HEK293 (cell line): ENCODE data around the gene LSMEM2.

ENCODE experiments used
- OSR2 ChIP-seq: fragments of 450-650 bp; formaldehyde crosslinking; IDR thresholded peaks from 2 replicates; pipeline ENCODE4 v1.5.1; 2016; ENCODE audit warnings: missing biosample characterization, missing genetic modification characterization
- ZNF292 ChIP-seq: fragments of 450-650 bp; formaldehyde crosslinking; IDR thresholded peaks from 2 replicates; pipeline ENCODE4 v1.5.1; 2016; ENCODE audit warnings: low read depth, missing biosample characterization, missing genetic modification characterization, borderline replicate concordance
- ZNF544 ChIP-seq: fragments of 450-650 bp; formaldehyde crosslinking; IDR thresholded peaks from 2 replicates; pipeline ENCODE4 v1.5.0; 2017; ENCODE audit warnings: missing biosample characterization, missing genetic modification characterization
- ZNF830 ChIP-seq: fragments of 450-650 bp; IDR thresholded peaks from 2 replicates; pipeline ENCODE4 v1.5.0; 2018; ENCODE audit warnings: missing biosample characterization, missing genetic modification characterization, low read depth, mild to moderate bottlenecking, moderate library complexity
- TF ChIP-seq, protein P1 (sequence below): fragments of 450-650 bp; formaldehyde crosslinking; IDR thresholded peaks from 2 replicates; pipeline ENCODE4 v1.5.1; 2016; ENCODE audit warnings: missing biosample characterization, missing genetic modification characterization
- TF ChIP-seq, protein P2 (sequence below): fragments of 450-650 bp; formaldehyde crosslinking; IDR thresholded peaks from 2 replicates; pipeline ENCODE4 v1.5.1; 2016; ENCODE audit warnings: missing biosample characterization, missing genetic modification characterization
- TF ChIP-seq, protein P3 (sequence below): fragments of 450-650 bp; formaldehyde crosslinking; IDR thresholded peaks from 2 replicates; pipeline ENCODE4 v1.5.1; 2016; ENCODE audit warnings: missing biosample characterization, missing genetic modification characterization

DNA sequence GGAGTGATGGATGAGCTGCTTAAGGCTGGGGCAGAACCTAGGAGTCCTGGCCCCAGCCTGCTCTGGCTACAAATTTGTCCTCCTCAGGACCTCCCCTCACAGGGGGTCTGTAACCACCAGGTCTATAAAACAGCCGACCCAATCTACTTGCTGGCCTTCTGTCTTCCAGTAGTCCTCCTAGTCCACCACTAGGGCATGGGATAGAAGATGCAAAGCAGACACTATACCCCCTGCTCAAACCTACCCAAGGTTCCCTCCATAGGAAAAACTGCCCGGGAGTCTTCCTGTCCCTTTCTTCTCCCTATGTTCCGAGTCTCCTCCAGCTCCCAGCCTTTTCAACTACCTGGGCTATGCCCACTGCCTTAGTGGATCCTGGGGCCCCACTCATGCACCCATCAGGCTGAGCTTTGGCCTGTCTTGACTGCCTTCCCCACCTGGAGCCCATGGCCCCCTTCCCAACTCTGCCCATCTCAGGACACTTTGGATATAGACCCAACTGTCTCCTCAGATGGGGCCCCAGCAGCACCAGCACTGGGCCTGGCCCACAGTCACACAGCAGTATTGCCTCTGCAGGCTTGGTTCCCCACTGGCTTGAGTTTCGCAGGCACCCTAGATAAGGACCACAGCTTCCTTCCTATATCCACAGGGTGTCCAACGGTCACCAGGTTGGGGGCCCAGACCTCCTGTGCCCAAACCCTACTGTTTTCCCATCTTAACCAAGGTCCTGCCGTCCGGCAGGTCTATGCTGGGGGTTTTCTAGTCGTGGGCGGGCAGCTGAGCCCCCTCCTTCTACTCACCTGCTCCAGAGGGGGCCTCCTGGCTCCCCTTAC is 19.2 kb downstream of the LSMEM2 start:
- TF ChIP-seq ZNF830 (tag by site-specific recombination), result no peak
- TF ChIP-seq, protein P1, sequence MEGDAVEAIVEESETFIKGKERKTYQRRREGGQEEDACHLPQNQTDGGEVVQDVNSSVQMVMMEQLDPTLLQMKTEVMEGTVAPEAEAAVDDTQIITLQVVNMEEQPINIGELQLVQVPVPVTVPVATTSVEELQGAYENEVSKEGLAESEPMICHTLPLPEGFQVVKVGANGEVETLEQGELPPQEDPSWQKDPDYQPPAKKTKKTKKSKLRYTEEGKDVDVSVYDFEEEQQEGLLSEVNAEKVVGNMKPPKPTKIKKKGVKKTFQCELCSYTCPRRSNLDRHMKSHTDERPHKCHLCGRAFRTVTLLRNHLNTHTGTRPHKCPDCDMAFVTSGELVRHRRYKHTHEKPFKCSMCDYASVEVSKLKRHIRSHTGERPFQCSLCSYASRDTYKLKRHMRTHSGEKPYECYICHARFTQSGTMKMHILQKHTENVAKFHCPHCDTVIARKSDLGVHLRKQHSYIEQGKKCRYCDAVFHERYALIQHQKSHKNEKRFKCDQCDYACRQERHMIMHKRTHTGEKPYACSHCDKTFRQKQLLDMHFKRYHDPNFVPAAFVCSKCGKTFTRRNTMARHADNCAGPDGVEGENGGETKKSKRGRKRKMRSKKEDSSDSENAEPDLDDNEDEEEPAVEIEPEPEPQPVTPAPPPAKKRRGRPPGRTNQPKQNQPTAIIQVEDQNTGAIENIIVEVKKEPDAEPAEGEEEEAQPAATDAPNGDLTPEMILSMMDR (tag by site-specific recombination), result no peak
- TF ChIP-seq ZNF544 (tag by site-specific recombination), result no peak
- TF ChIP-seq, protein P2, sequence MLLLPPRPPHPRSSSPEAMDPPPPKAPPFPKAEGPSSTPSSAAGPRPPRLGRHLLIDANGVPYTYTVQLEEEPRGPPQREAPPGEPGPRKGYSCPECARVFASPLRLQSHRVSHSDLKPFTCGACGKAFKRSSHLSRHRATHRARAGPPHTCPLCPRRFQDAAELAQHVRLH (tag by site-specific recombination), result no peak
- TF ChIP-seq, protein P3, sequence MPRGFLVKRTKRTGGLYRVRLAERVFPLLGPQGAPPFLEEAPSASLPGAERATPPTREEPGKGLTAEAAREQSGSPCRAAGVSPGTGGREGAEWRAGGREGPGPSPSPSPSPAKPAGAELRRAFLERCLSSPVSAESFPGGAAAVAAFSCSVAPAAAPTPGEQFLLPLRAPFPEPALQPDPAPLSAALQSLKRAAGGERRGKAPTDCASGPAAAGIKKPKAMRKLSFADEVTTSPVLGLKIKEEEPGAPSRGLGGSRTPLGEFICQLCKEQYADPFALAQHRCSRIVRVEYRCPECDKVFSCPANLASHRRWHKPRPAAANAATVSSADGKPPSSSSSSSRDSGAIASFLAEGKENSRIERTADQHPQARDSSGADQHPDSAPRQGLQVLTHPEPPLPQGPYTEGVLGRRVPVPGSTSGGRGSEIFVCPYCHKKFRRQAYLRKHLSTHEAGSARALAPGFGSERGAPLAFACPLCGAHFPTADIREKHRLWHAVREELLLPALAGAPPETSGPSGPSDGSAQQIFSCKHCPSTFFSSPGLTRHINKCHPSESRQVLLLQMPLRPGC (tag by site-specific recombination), result no peak
- TF ChIP-seq ZNF292 (tag by site-specific recombination), result no peak
- TF ChIP-seq OSR2 (tag by site-specific recombination), result no peak
